ENCODE results near the gene PIGV. TPM values are rescaled to one million over a fixed set of nuclear protein-coding genes. Genes with fewer than 3 reads are reported as not detected.

Gene PIGV
- total RNA-seq, 1 experiment from 2014 or later: 7.5 TPM

Other genes starting within 250 kb of the PIGV start
- 133 and 147 TPM in 2 replicates for gene ARID1A, start 91.9 kb upstream of the PIGV start, total RNA-seq (2021)
- 33.1 and 38.9 TPM in 2 replicates for gene ZDHHC18, start 38.7 kb downstream of the PIGV start, total RNA-seq (2021)
- gene SFN, start 75.2 kb downstream of the PIGV start, total RNA-seq (2021): 3.8 and 4.3 TPM in 2 replicates
- gene GPN2, start 102.3 kb downstream of the PIGV start, total RNA-seq (2021): 44.3 and 47.8 TPM in 2 replicates
- 19.4 and 21.2 TPM in 2 replicates for gene GPATCH3, start 112.5 kb downstream of the PIGV start, total RNA-seq (2021)
- not detected in 2 replicates for gene NR0B2, start 126.0 kb downstream of the PIGV start, total RNA-seq (2021)
- gene NUDC, start 133.8 kb downstream of the PIGV start, total RNA-seq (2021): 118 and 120 TPM in 2 replicates
- gene KDF1, start 172.5 kb downstream of the PIGV start, total RNA-seq (2021): 17.6 and 19.5 TPM in 2 replicates
- gene TRNP1, start 205.7 kb downstream of the PIGV start, total RNA-seq (2021): 38.4 and 39.0 TPM in 2 replicates
- gene TENT5B, start 224.9 kb downstream of the PIGV start, total RNA-seq (2021): 124 and 126 TPM in 2 replicates